BJ (cell line): ENCODE measurements around the gene CSRP3. TPM values are rescaled to one million over a fixed set of nuclear protein-coding genes. Genes with fewer than 3 reads are reported as not detected.

Experiments
- CTCF ChIA-PET: fragments of 350-600 bp; formaldehyde crosslinking; extraction: SDS; loops from one replicate; lab custom pipeline; 2021; ENCODE audit warnings: antibody characterized with exemption, inconsistent platforms; lab: Yijun Ruan, JAX
- POLR2A ChIA-PET: fragments of 300-600 bp; sonication (Branson Sonifier 250); formaldehyde crosslinking; extraction: SDS; loops from one replicate; lab custom pipeline; 2021; ENCODE audit warnings: antibody characterized with exemption; lab: Charles Lee
- DNase-seq: peaks from one replicate; pipeline ENCODE4 v3.0.0-alpha.2; 2011; ENCODE audit warnings: low read depth
- H3K27me3 ChIP-seq: 2 replicates; pipeline ENCODE4 v1.6.0; 2011; ENCODE audit warnings: low read length; ENCODE audit not compliant: control insufficient read depth, insufficient read depth
- H3K36me3 ChIP-seq: 2 replicates; pipeline ENCODE4 v1.5.1; 2011; ENCODE audit warnings: low read length; ENCODE audit not compliant: control insufficient read depth, insufficient read depth
- H3K4me3 ChIP-seq: 2 replicates; pipeline ENCODE4 v1.5.1; 2011; ENCODE audit warnings: low read depth, mild to moderate bottlenecking, control low read depth, low read length
- CTCF ChIP-seq: IDR thresholded peaks from 2 replicates; pipeline ENCODE4 v1.5.1; 2011; ENCODE audit warnings: low read depth, mild to moderate bottlenecking, control low read depth, inconsistent platforms, low read length, moderate library complexity; ENCODE audit not compliant: insufficient read depth
- polyA plus RNA-seq: library from polyadenylated mRNA; depleted of rRNA; stranded (reverse); fragments of >200 nt; gene quantifications from 2 replicates; pipeline ENCODE4 v1.2.3, GENCODE V29; 2011; rRNA removed

CSRP3 gene
- polyA plus RNA-seq, 1 experiment, result not detected

GRCh38 chr11:19134004-19134403 lies 67.8 kb downstream of the CSRP3 start:
- Histone ChIP-seq H3K36me3 (no peaks in the 10 kb centered on the region), H3K4me3 (no peak overlapping the region), H3K27me3 (no peaks in the 10 kb centered on the region)
- CTCF ChIA-PET, result no interaction called here
- POLR2A ChIA-PET, result no interaction called here
- TF ChIP-seq CTCF, result no peak
- no peak for DNase-seq

Other genes with a start within 250 kb of the CSRP3 start
- not detected in 2 replicates for gene MRGPRX2, start 141.3 kb downstream of the CSRP3 start, polyA plus RNA-seq
- gene ZDHHC13, start 84.8 kb downstream of the CSRP3 start, polyA plus RNA-seq, result 9.3 and 16.7 TPM in 2 replicates
- gene E2F8, start 39.0 kb upstream of the CSRP3 start, polyA plus RNA-seq, result 2.0 and 2.1 TPM in 2 replicates